ENCODE measurements around the gene CBFB. TPM values are rescaled to one million over a fixed set of nuclear protein-coding genes. Genes with fewer than 3 reads are reported as not detected.

The CBFB gene
- total RNA-seq, 1 experiment from 2014 or later, result 50.6 TPM

DNA sequence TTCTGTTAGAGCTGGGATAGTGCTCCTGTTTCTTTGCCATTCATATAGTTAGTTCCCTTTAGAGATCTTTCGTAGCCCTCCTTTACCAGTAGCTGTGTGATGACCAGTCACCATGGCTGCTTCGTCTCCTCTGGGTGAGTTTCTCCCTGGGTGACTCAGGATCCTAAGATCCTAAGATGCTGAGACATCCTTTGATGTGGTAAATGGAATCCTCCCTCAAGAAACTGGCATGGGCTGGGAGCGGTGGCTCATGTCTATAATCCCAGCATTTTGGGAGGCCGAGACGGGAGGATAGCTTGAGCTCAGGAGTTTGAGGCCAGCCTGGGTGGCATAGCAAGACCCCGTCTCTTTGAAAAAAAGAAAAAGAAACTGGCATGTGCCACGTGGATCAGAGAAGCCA is 86.7 kb downstream of the CBFB start:
- DNase-seq (peak; percentile 80), ATAC-seq (peak; percentile 78)
- Histone ChIP-seq H3K9me2 (replicated peaks; ENCODE audit: low read length) (no peaks in the 10 kb centered on the region), H3K27me3 (ENCODE audit: low read length) (no peaks in the 10 kb centered on the region), H3F3A (ENCODE audit: low read length, unreplicated experiment) (no peaks in the 10 kb centered on the region), H2AFZ (ENCODE audit: low read length) (no peak overlapping the region), H3K4me1 (ENCODE audit: insufficient read depth, low read length) (peaks cover 42% of the 10 kb centered on the region), H3K9ac (ENCODE audit: low read length) (no peak overlapping the region), H3K27ac (ENCODE audit: low read length) (peak overlapping the region; percentile 51), H3K79me2 (ENCODE audit: low read length) (peaks cover 76% of the 10 kb centered on the region), H3K4me3 (ENCODE audit: low read length) (no peak overlapping the region), H3K9me3 (ENCODE audit: low read length) (no peaks in the 10 kb centered on the region), H3K4me2 (ENCODE audit: low read length) (0 out of 2 replicates have a peak overlapping the region, but pooled peaks have one; percentile 11), H3K36me3 (ENCODE audit: low read depth, low read length) (no peaks in the 10 kb centered on the region), H4K20me1 (ENCODE audit: low read length) (0 out of 2 replicates have a peak, but pooled peaks cover 4% of the 10 kb centered on the region)
- no TSS peak for BruUV-seq (replicated peaks)
- ChIA-PET POLR2A (ENCODE audit: unreplicated experiment) (no interaction called here), CTCF (interaction anchor here (1.0 to 1.2 kb wide), 2 partner anchors 70 to 98 kb away, joined by 3 to 4 read pairs; no protein-coding TSS in a partner anchor)
- TF ChIP-seq EZH2phosphoT487 (IDR thresholded peaks at IDR 0.05; ENCODE audit: borderline replicate concordance, low read length) (no peak), EZH2 (IDR thresholded peaks at IDR 0.05; ENCODE audit: low read length, unreplicated experiment) (no peak)
- TF ChIP-seq, protein P1, sequence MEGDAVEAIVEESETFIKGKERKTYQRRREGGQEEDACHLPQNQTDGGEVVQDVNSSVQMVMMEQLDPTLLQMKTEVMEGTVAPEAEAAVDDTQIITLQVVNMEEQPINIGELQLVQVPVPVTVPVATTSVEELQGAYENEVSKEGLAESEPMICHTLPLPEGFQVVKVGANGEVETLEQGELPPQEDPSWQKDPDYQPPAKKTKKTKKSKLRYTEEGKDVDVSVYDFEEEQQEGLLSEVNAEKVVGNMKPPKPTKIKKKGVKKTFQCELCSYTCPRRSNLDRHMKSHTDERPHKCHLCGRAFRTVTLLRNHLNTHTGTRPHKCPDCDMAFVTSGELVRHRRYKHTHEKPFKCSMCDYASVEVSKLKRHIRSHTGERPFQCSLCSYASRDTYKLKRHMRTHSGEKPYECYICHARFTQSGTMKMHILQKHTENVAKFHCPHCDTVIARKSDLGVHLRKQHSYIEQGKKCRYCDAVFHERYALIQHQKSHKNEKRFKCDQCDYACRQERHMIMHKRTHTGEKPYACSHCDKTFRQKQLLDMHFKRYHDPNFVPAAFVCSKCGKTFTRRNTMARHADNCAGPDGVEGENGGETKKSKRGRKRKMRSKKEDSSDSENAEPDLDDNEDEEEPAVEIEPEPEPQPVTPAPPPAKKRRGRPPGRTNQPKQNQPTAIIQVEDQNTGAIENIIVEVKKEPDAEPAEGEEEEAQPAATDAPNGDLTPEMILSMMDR (conservative IDR thresholded peaks at IDR 0.05; ENCODE audit: low read depth, low read length), result no peak
- intact Hi-C loops (cut with micrococcal nuclease), result no loop called here

DNA sequence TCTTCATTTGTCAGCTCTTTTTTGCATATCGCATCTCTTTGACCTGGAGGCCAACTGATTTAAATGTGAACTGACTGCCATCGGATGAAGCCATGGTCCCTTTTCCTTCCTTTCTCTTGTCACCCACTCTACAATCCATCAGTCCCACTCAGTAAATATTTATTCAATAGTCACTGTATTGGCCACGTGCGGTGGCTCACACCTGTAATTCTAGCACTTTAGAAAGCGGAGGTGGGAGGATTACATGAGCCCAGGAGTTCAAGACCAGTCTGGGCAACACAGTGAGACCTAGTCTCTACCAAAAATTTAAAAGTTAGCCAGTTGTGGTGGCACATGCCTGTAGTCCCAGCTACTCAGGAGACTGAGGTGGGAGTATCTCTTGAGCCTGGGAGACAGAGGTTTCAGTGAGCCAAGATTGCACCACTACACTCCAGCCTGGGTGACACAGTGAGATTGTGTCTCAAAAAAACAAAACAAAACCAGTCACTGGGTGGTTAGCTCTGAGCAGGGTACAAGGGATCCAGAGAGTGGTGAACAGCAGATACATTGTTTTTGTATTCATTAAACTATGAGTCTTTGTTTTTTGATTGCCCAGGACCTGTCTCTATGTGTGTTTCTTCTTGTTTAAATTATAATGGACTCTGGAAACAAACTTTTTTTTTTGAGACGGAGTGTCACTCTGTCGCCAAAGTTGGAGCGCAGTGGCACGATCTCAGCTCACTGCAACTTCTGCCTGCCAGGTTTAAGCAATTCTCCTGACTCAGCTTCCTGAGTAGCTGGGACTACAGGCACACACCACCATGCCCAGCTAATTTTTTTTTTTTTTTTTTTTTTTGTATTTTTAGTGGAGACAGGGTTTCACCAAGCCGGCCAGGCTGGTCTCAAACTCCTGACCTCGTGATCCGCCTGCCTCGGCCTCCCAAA is 87.7 kb downstream of the CBFB start:
- H3K79me2 ChIP-seq (ENCODE audit: low read length), result peaks cover 68% of the 10 kb centered on the region
- no peak for ATAC-seq
- H3K4me3 ChIP-seq (ENCODE audit: low read length), result no peak overlapping the region
- intact Hi-C loops (cut with micrococcal nuclease), result no loop called here
- no peak overlapping the region for H2AFZ ChIP-seq (ENCODE audit: low read length)
- TF ChIP-seq EZH2 (IDR thresholded peaks at IDR 0.05; ENCODE audit: low read length, unreplicated experiment) (no peak), EZH2phosphoT487 (IDR thresholded peaks at IDR 0.05; ENCODE audit: borderline replicate concordance, low read length) (no peak)
- TF ChIP-seq, protein P1 (conservative IDR thresholded peaks at IDR 0.05; ENCODE audit: low read depth, low read length), result no peak
- H3K9ac ChIP-seq (ENCODE audit: low read length), result no peak overlapping the region
- no peaks in the 10 kb centered on the region for H3F3A ChIP-seq (ENCODE audit: low read length, unreplicated experiment)
- no peaks in the 10 kb centered on the region for H3K36me3 ChIP-seq (ENCODE audit: low read depth, low read length)
- H3K4me2 ChIP-seq (ENCODE audit: low read length), result no peak overlapping the region
- ChIA-PET CTCF (interaction anchor here (1.2 kb wide), 1 partner anchor 69 kb away, joined by 3 read pairs; no protein-coding TSS in a partner anchor), POLR2A (ENCODE audit: unreplicated experiment) (no interaction called here)
- no peaks in the 10 kb centered on the region for H3K27me3 ChIP-seq (ENCODE audit: low read length)
- H3K9me3 ChIP-seq (ENCODE audit: low read length), result no peaks in the 10 kb centered on the region
- peaks cover 35% of the 10 kb centered on the region for H3K4me1 ChIP-seq (ENCODE audit: insufficient read depth, low read length)
- H3K9me2 ChIP-seq (replicated peaks; ENCODE audit: low read length), result no peaks in the 10 kb centered on the region
- 0 out of 2 replicates have a peak, but pooled peaks cover 4% of the 10 kb centered on the region for H4K20me1 ChIP-seq (ENCODE audit: low read length)
- no peak for DNase-seq
- no peak overlapping the region for H3K27ac ChIP-seq (ENCODE audit: low read length)
- no TSS peak for BruUV-seq (replicated peaks)

DNA sequence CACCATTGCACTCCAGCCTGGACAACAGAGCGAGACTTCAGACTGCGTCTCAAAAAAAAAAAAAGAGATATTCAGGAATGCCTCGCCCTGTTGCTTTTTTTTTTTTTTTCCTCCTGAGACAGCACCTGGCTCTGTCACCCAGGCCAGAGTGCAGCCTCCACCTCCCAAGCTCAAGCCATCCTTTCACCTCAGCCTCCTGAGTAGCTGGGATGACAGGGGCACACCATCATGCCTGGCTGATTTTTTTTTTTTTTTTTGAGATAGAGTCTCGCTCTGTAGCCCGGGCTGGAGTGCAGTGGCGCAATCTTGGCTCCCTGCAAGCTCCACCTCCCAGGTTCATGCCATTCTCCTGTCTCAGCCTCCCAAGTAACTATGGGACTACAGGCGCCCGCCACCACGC is 88.8 kb downstream of the CBFB start:
- H4K20me1 ChIP-seq (ENCODE audit: low read length), result 0 out of 2 replicates have a peak, but pooled peaks cover 4% of the 10 kb centered on the region
- intact Hi-C loops (cut with micrococcal nuclease), result no loop called here
- POLR2A ChIA-PET (ENCODE audit: unreplicated experiment), result no interaction called here
- no peak overlapping the region for H3K4me2 ChIP-seq (ENCODE audit: low read length)
- H3K79me2 ChIP-seq (ENCODE audit: low read length), result peaks cover 58% of the 10 kb centered on the region
- peaks cover 26% of the 10 kb centered on the region for H3K4me1 ChIP-seq (ENCODE audit: insufficient read depth, low read length)
- CTCF ChIA-PET, result no interaction called here
- no peak for DNase-seq
- no peak overlapping the region for H3K9ac ChIP-seq (ENCODE audit: low read length)
- H3K9me3 ChIP-seq (ENCODE audit: low read length), result no peaks in the 10 kb centered on the region
- H3K27me3 ChIP-seq (ENCODE audit: low read length), result no peaks in the 10 kb centered on the region
- TF ChIP-seq EZH2phosphoT487 (IDR thresholded peaks at IDR 0.05; ENCODE audit: borderline replicate concordance, low read length) (no peak), EZH2 (IDR thresholded peaks at IDR 0.05; ENCODE audit: low read length, unreplicated experiment) (no peak)
- TF ChIP-seq, protein P1 (conservative IDR thresholded peaks at IDR 0.05; ENCODE audit: low read depth, low read length), result no peak
- ATAC-seq, result no peak
- no peaks in the 10 kb centered on the region for H3K9me2 ChIP-seq (replicated peaks; ENCODE audit: low read length)
- no peak overlapping the region for H3K4me3 ChIP-seq (ENCODE audit: low read length)
- no peak overlapping the region for H3K27ac ChIP-seq (ENCODE audit: low read length)
- no peaks in the 10 kb centered on the region; the same call in 1 of the 2 replicates for H3K36me3 ChIP-seq (ENCODE audit: low read depth, low read length)
- H2AFZ ChIP-seq (ENCODE audit: low read length), result no peak overlapping the region
- no peaks in the 10 kb centered on the region for H3F3A ChIP-seq (ENCODE audit: low read length, unreplicated experiment)
- BruUV-seq (replicated peaks), result no TSS peak

All from PC-3 (cell line).